GM11168 (cell line): ENCODE measurements around the gene VEZT.
"Not testable (repeated sequence)": the region's sequence is repeated elsewhere in the genome, so short reads cannot be mapped to it uniquely, and the experiment has no call there.

Experiments used
- in situ Hi-C: fragments of 300-500 bp; cut with MboI; formaldehyde crosslinking; loops from one replicate; pipeline ENCODE4 v1.12.0; 2022; ENCODE audit warnings: low sequenced_read_pairs; ENCODE audit not compliant: unreplicated experiment

Gene VEZT

DNA sequence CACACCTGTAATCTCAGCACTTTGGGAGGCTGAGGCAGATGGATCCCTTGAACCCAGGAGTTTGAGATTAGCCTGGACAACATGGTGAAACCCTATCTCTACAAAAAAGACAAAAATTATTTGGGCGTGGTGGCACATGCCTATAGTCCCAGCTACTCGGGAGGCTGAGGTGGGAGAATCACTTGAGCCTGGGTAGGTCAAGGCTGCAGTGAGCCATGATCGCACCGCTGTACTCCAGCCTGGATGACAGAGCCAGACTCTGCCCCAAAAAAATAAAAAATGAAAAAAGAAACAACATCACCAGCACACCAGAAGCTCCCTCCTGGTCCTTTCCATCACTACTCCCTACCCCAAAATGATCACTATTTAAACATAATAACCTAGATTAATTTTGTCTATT, 2.6 kb downstream of the VEZT start:
- in situ Hi-C loops, result no loop called here

DNA sequence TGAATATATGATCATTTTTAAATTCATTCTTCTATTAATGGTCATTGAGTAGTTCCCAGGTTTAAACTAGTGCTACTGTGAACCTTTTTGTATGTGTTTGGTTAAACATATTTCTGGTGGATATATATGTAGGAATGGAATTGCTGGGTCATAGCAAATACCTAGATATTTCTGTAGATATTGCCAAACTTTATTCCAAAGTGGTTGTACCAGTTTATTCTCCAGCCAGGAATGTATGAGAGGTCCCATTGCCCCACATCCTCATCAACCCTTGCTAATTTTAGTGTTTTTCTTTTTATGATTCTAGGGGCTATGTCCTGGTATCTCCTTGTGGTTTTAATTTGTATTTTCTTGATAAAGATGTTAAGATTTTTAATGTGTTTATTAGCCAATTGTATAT, 3.1 kb downstream of the VEZT start:
- in situ Hi-C loops, result no loop called here

DNA sequence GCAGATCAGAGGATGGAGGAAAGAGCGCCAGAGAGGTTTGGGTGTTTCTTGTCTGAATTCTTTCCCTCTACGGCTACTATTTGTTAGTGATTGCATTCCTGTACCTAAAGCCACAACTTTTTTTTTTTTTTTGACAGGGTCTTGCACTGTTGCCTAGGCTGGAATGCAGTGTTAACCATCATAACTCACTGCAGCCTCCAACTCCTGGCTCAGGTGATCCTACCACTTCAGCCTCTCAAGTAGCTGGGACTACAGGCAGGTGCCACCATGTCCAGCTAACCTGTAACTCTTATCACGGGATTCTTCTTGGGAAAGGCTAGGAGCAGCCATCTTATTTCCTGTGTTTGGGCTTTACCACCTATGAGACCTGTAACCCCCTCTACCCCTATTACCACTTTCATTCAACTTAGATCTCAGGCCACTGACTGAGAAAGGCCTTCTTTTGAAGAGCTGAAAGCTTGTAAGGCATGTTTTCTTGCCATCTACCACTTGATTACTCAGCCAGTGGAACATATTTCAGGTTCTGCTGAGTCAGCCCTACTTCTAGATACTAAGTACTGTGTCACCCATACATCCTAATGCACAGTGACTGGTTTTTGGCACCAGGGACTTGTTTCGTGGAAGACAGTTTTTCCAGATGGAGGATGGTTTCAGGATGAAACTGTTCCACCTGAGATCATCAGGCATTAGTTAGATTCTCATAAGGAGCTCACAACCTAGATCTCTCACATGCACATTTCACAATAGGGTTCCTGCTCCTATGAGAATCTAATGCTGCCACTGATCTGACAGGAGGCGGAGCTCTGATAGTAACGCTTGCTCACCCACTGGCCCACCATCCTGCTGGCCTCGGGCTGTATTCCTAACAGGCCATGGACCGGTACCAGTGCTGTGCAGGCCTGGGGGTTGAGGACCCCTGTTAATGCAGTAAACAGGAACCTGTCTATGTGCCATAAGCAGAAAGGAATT, 6.9 kb downstream of the VEZT start:
- in situ Hi-C loops, result no loop called here

DNA sequence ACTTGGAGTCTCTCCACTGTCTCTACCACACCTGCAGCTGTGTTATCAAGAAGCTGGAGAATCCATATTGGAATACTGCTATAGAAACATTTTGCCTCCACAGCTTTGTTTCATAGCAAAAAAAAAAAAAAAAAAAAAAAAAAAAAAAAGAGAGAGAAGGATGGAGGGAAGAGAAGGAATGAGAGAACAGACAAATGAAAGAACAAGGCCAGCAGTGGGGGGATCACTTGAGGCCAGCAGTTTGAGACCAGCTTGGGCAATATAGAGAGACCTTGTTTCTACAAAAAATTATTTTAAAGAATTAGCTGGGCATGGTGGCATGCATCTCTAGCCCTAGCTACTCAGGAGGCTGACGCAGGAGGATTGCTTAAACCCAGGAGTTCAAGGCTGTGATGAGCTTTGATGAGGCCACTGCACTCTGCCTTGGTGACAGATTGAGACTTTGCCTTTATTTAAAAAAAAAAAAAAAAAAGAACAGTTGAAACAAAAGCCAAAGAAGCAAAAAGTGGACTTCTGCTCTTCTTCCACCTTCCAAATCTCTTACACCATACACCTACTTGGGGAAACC, 8.1 kb downstream of the VEZT start:
- in situ Hi-C loops, result no loop called here

DNA sequence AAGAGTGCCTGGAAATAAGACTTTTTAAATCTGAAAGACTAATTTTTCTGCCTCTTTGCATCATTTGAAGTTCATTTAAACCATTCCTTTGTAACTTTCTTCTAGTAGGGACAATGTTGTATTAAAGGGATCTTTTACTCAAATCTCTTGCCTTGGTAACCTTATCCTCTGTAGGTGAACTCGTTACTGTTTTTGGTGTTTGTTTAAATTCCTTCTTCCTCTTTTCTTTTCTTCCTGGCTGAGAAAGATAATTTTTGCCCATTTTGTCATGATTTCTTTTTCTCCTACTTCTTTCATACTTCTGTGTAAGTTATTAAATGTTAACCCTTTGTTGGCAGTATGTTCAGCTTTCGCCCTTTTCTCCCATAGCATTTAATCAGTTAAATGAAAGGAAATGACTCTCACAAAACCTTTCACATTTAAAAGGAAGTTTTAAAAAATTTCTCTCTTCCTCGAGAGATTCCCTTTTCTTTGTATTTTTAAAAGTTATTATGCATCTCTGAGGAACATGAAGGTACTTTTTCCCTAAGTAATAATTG, 10.3 kb downstream of the VEZT start:
- in situ Hi-C loops, result no loop called here

DNA sequence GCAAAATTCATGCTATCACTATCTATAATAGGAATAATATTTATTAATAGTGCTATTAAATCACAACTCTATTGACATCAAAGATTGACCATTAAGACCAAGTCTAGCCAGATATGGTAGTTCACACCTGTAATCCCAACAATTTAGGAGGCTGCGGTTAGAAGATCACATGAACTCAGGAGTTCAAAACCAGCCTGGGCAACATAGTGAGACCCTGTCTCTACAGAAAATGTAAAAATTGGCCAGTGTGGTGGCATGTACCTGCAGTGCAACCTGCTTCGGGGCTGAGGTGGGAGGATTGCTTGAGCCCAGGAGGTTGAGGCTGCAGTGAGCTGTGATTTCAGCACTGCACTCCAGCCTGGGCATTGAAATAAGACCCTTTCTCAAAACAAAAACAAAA, 11.0 kb downstream of the VEZT start:
- in situ Hi-C loops, result no loop called here

DNA sequence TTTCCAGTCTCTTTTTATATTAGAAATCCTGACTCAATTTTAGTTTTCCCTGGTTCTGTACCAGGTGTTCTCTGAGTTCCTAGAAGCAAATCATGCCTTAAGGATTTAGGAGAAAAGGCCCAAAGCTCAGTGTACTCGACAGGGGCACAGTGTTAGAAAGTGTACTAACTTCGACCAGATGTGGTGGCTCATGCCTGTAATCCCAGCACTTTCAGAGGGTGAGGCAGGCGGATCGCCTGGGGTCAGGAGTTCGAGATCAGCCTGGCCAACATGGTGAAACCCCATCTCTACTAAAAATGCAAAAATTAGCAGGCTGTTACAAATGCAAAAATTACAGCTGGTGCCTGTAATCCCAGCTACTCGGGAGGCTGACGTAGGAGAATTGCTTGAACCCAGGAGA, 12.0 kb downstream of the VEZT start:
- in situ Hi-C loops, result no loop called here

DNA sequence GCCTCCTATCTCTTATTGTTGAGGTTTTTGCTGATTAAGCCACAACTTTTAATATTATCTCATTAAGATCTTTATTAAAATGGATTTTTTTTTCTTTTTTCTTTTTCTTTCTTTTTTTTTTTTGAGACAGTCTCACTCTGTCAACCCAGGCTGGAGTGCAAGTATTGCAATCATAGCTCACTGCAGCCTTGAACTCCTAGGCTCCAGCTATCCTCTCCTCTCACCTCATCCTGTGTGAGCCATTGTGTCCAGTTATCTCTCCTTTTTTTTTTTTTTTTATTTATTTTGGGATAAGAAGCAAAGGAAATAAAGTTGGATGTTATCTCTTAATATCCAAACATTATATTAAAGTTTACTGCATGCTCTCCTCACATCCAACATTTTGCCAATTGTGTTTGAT, 12.7 kb downstream of the VEZT start:
- in situ Hi-C loops, result no loop called here

DNA sequence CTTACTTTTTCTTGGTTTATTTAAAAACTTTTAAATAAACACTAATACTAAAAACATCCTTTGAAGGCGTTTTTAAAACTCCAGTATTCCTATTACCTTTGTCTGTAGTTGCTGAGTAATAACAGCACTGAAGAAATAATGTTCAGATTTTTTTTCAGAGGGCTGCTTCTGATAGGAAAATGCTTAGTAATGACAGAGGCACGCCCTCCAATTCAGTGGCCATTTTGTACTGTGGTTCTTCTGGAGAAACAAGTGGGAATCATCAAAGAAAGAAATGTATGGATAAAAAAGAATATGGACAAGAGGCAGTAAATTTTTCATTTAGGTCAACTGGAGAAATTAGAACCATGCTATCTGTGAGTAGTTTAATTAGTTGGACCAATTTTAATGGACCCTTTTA, 13.6 kb downstream of the VEZT start:
- in situ Hi-C loops, result no loop called here

DNA sequence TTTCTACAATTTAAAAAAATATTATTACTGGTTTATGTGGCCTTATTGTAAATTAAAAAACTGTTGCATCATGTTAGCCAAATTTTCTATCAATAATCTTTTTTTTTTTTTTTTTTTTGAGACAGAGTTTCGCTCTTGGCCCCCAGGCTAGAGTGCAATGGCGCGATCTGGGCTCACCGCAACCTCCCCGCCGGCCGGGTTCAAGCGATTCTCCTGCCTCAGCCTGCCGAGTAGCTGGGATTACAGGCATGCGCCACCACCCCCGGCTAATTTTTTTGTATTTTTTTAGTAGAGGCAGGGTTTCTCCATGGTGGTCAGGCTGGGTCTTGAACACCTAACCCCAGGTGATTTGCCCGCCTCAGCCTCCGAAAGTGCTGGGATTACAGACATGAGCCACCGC, 16.6 kb downstream of the VEZT start:
- in situ Hi-C loops, result not testable (repeated sequence)

DNA sequence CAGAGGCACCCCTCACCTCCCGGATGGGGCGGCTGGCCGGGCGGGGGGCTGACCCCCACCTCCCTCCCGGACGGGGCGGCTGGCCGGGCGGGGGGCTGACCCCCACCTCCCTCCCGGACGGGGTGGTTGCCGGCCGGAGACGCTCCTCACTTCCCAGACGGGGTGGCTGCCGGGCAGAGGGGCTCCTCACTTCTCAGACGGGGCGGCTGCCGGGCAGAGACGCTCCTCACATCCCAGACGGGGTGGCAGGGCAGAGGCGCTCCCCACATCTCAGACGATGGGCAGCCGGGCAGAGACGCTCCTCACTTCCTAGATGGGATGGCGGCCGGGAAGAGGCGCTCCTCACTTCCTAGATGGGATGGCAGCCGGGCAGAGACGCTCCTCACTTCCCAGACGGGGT, 18.0 kb downstream of the VEZT start:
- in situ Hi-C loops, result not testable (repeated sequence)

DNA sequence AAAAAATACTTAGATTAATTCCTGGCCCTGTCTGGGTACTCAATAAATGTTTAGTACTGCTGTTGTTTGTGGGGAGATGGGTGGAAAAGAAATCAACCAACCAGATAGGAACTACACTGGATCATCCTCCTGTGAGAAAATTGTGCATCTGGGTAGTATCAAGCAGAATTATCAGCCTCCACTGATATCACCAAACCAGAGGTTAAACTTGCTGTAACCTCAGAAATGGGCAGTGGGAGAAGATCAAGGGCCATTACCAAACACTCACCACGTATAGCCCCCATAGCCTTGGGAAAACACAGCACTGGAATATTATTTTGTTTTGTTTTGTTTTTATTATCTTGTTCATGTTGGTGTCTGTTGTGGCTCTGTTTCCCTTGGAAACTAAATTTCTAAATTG, 19.7 kb downstream of the VEZT start:
- in situ Hi-C loops, result no loop called here

DNA sequence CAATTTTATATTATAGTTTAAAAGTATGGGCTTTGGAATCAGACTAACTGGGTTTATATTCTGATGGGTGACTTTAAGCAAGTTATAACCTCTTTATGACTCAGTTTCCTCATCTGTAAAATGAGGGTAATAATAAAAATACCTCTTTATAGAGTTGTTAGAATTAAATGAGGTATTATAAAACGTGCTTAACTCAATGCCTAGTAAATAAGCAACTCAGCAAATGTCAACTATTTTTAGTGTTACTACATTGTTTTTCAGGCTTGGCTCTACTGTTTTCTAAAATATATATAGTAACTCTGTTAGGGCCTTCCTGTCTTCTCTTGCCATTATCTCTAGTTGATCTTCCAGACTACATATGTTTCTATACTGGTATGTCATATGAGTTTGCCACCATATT, 20.5 kb downstream of the VEZT start:
- in situ Hi-C loops, result no loop called here

DNA sequence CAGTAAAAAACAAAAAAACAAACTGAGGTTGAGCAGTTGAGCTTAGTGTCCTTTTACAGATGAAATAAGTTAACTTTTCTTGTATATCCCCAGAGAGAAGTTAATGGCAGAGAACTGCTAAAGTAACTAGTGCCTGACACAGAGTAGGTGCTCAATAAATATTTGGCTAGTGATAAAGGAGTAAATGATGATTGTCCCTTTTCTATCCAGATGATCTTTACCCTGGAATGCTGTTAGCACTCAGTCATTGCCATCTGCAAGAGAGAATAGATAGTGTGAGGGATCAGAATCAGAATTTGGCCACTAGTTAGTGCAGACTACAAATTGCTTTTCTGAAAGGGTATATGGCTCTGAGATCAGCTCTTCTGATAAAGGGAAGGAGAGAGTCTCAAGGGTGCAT, 21.6 kb downstream of the VEZT start:
- in situ Hi-C loops, result no loop called here

DNA sequence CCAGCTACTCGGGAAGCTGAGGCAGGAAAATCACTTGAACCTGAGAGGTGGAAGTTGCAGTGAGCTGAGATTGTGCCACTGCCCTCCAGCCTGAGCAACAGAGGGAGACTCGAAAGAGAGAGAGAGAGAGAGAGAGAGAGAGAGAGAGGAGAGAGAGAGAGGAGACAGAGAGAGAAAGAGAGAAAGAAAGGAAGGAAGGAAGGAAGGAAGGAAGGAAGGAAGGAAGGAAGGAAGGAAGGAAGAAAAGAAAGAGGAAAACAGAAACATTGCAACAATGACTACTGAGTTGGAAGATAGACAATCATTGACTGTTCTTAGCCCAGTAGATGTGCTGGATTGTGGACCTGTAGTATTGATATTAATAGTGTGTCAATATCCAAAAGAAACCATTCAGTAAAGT, 22.2 kb downstream of the VEZT start:
- in situ Hi-C loops, result not testable (repeated sequence)

DNA sequence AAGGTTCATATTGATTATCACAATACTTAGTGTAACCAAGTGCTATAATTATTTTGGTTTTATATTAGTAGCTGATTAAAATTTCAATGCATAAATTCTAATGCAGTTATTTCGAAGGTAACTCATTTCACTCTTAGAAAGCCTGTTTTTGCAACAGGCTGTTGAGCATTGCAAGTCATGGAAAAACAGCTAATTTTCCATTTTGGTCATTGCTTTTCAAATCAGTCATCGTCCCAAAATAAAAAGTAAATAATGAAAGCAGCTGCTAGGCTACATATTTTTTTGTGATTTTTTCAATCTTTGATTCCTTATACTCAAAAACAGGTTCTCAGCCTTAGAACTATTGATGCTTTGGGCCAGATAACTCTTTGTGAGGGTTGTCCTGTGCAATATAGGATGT, 22.9 kb downstream of the VEZT start:
- in situ Hi-C loops, result no loop called here

DNA sequence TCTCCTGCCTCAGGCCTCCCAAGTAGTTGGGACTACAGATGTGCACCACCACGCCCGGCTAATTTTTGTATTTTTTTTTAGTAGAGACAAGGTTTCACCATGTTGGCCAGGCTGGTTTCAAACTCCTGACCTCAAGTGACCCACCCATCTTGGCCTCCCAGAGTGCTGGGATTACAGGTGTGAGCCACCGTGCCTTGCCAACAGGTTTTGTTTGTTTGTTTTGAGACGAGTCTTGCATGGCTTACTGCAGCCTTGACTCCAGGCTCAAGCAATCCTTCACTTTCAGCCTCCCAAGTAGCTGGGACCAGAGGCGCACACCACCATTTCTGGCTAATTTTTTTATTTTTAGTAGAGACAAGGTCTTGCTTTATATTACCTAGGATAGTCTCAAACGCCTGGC, 23.5 kb downstream of the VEZT start:
- in situ Hi-C loops, result not testable (repeated sequence)

DNA sequence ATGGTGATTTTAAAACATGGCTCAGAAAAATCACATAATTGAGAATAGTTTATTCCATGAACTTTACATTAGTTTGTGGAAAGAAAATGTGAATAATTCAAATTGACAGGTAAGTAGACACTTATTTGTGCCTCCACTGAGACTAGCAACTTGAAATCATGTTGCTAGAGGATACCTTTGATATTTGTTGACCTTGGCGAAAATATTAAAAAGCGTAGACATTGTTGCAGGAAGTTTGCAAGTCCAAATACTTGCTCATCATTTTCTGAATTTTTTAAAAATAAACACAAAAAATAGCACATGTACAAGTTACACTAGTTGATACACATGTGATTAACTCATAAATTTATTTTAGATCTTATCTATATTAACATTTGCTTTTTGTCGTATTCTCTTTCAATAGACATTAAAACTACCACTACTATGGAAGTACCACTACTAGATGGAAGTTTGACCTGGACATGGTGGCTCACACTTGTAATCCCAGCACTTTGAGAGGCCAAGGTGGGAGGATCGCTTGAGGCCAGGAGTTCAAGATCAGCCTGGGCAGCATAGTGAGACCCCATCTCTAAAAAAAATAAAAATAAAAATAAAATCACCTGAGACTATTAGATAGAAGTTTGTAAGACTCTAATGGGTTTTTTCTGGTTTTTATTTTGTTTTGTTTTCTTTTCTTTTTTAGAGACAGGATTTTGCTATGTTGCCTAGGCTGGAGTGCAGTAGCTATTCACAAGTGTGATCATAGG, 24.3 kb downstream of the VEZT start:
- in situ Hi-C loops, result no loop called here

DNA sequence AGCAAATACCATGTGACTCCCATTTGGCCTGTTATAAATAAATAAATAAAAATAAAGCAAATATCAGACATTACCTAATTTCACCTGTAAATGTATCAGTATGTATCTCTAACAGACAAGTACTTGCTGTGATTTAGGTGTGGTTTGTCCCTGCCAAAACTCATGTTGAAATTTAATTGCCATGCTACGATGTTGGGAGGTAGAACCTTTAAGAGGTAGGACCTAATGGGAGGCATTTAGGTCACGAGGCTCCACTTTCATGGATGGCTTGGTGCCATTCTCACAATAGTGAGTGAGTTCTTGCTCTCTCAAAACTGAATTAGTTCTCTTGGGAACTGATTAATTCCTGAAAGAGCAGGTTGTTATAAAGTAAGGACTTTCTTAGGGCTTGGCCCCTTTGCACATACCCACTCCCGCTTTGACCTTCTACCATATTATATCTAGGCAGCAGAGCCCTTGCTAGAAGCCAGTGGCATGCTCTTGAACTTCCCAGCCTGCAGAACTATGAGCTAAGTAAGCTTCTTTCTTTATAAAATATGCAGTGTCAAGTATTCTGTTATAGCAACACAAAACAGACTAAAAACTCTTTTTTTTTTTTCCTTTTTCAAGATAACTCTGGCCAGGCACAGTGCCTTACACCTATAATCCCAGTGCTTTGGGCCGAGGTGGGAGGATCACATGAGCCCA, 26.0 kb downstream of the VEZT start:
- in situ Hi-C loops, result no loop called here

DNA sequence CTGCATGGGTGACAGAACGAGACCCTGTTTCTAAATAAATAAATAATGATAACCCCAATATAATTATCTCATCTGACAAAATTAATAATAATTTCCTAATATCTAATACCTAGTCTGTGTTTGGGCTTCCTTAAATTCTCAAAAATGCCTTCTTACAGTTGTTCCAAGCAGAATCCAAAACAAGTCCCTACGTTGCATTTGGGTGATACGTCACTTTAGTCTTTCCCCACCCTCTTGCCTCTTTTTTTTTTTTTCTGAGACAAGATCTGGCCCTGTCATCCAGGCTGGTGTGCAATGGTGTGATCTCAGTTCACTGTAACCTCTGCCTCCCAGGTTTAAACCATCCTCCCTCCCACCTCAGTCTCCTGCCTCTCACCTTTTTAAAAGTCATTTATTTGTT, 26.7 kb downstream of the VEZT start:
- in situ Hi-C loops, result no loop called here
